ENCODE results near the gene FNDC1. TPM values are rescaled to one million over a fixed set of nuclear protein-coding genes. Genes with fewer than 3 reads are reported as not detected.

FNDC1 gene
- total RNA-seq (not detected in 2 replicates), polyA plus RNA-seq (not detected in 2 replicates), polyA minus RNA-seq (not detected in 2 replicates)
- 1.4 TPM for total RNA-seq (2013)

GRCh38 chr6:159169193-159169555 is at the start of gene FNDC1:
FNDC1 (plus strand) TSS chr6:159169400; CDS start chr6:159169597, 197 bp downstream.
- peaks cover 21% of the 10 kb centered on the region for H3K4me1 Mint-ChIP-seq

More at GRCh38 chr6:159169193-159169555, at the start of gene FNDC1:
- H3K9me3 ChIP-seq (ENCODE audit: control extremely low read depth in 1 of 3, control insufficient read depth in 2 of 3, insufficient read depth in 1 of 3, low read length in 2 of 3), result peaks cover 0 to 1% (median 0%) of the 10 kb centered on the region in 3 donors
- peak within 1 kb of the TSS; percentile 80 for H3K4me2 ChIP-seq (replicated peaks; ENCODE audit: low read depth, low read length, poor library complexity, severe bottlenecking)
- Mint-ChIP-seq H3K9me3 (ENCODE audit: insufficient read depth) (no peaks in the 10 kb centered on the region), H3K27ac (no peak within 1 kb of the TSS), H3K4me3 (peak within 1 kb of the TSS; percentile 84), H3K27me3 (peaks cover 80% of the 10 kb centered on the region)
- no peaks in the 10 kb centered on the region for H3K79me2 ChIP-seq (ENCODE audit: control insufficient read depth, insufficient read depth, low read length)
- POLR2A ChIA-PET, result no interaction called here
- no peaks in the 10 kb centered on the region for H4K20me1 ChIP-seq (ENCODE audit: control insufficient read depth, insufficient read depth, low read length, poor library complexity, severe bottlenecking)
- WGBS (ENCODE audit: insufficient coverage), result 3% methylated on average over 59 of the region's 59 CpGs
- peaks cover 0 to 62% (median 54%) of the 10 kb centered on the region in 4 experiments for H3K27me3 ChIP-seq (replicated peaks in 1 of 4; ENCODE audit: control extremely low read depth in 1 of 4, control insufficient read depth in 3 of 4, insufficient read depth in 4 of 4, low read length in 3 of 4)
- peak within 1 kb of the TSS in 3 of 5 experiments; percentile 32 to 51 (median 34) for H3K4me3 ChIP-seq (ENCODE audit: control extremely low read depth in 1 of 5, extremely low read depth in 1 of 5, insufficient read depth in 1 of 5, low read depth in 2 of 5, low read length in 4 of 5)
- intact Hi-C loops (cut with micrococcal nuclease), result loop anchor here (10.0 kb wide), 1 partner anchor 1286 kb away; no protein-coding TSS in a partner anchor
- peaks cover 15 to 20% of the 10 kb centered on the region in 2 donors for H3K4me1 ChIP-seq (ENCODE audit: control insufficient read depth in 2 of 2, insufficient read depth in 2 of 2, low read length in 2 of 2)
- peak; percentile 18 for TF ChIP-seq CTCF (IDR thresholded peaks at IDR 0.05)
- TF ChIP-seq EZH2 (IDR thresholded peaks at IDR 0.05; ENCODE audit: borderline replicate concordance, insufficient read depth, low read depth, low read length, poor library complexity, severe bottlenecking), result no peak
- H2AFZ ChIP-seq (ENCODE audit: insufficient read depth, low read depth, low read length, poor library complexity, severe bottlenecking), result peak within 1 kb of the TSS; percentile 51
- CTCF ChIA-PET, result interaction anchor here (2.1 kb wide), 1 partner anchor 486 kb away, joined by 16 read pairs; no protein-coding TSS in a partner anchor
- no peaks in the 10 kb centered on the region for H3K36me3 ChIP-seq (replicated peaks in 1 of 2; ENCODE audit: control extremely low read depth in 1 of 2, control insufficient read depth in 1 of 2, extremely low read depth in 1 of 2, insufficient read depth in 2 of 2, low read length in 1 of 2)
- DNase-seq (peak; percentile 66), ATAC-seq (ENCODE audit: low read depth) (peak; percentile 86)
- H3K27ac ChIP-seq (ENCODE audit: low read length in 2 of 2), result no peak within 1 kb of the TSS
- peak within 1 kb of the TSS; percentile 39 for H3K9ac ChIP-seq (ENCODE audit: low read length)

All from B cell (primary cell).